DOHH2 (cell line): Measurements from ENCODE around the gene VEGFB.

Experiments
- H3F3A ChIP-seq: fragments of 200-600 bp; sonication (generic), shearing (Covaris generic); 2 replicates; pipeline ENCODE4 v1.6.0; 2016; ENCODE audit warnings: antibody characterized with exemption, mild to moderate bottlenecking; ENCODE audit not compliant: control insufficient read depth, insufficient read depth
- H3K27ac ChIP-seq: fragments of 200-600 bp; sonication (generic); 2 replicates; pipeline ENCODE4 v1.5.1; 2014; ENCODE audit warnings: low read depth, mild to moderate bottlenecking, low read length, moderate library complexity
- H3K27me3 ChIP-seq: fragments of 200-600 bp; sonication (generic); 2 replicates; pipeline ENCODE4 v1.6.1; 2014; ENCODE audit warnings: mild to moderate bottlenecking, low read length, mixed read lengths; ENCODE audit not compliant: control insufficient read depth
- H3K36me3 ChIP-seq: fragments of 200-600 bp; sonication (generic); 2 replicates; pipeline ENCODE4 v1.6.1; 2014; ENCODE audit warnings: mild to moderate bottlenecking, low read length, moderate library complexity, mixed read lengths; ENCODE audit not compliant: control insufficient read depth
- H3K4me1 ChIP-seq: fragments of 200-600 bp; sonication (generic); 2 replicates; pipeline ENCODE4 v1.6.1; 2014; ENCODE audit warnings: mild to moderate bottlenecking, low read length, mixed read lengths; ENCODE audit not compliant: control insufficient read depth
- H3K4me2 ChIP-seq: fragments of 200-600 bp; sonication (generic); 2 replicates; pipeline ENCODE4 v1.6.0; 2014; ENCODE audit warnings: mild to moderate bottlenecking, low read length, moderate library complexity
- H3K4me3 ChIP-seq: fragments of 200-600 bp; sonication (generic); 2 replicates; pipeline ENCODE4 v1.5.1; 2014; ENCODE audit warnings: mild to moderate bottlenecking, low read length, mixed read lengths
- H3K79me2 ChIP-seq: fragments of 200-600 bp; sonication (generic); 2 replicates; pipeline ENCODE4 v1.6.1; 2014; ENCODE audit warnings: mild to moderate bottlenecking, low read length, mixed read lengths; ENCODE audit not compliant: control insufficient read depth
- H3K9me2 ChIP-seq: fragments of 200-600 bp; sonication (generic); replicated peaks from 2 replicates; pipeline ENCODE4 v1.6.1; 2014; ENCODE audit warnings: mild to moderate bottlenecking, low read length, mixed read lengths; ENCODE audit not compliant: control insufficient read depth
- H3K9me3 ChIP-seq: fragments of 200-600 bp; sonication (generic); 2 replicates; pipeline ENCODE4 v1.6.1; 2014; ENCODE audit warnings: antibody characterized with exemption, low read length, mixed read lengths; ENCODE audit not compliant: control insufficient read depth, insufficient read depth
- H4K20me1 ChIP-seq: fragments of 200-600 bp; sonication (generic); 2 replicates; pipeline ENCODE4 v1.6.0; 2014; ENCODE audit warnings: low read depth, mild to moderate bottlenecking, antibody characterized with exemption, low read length, moderate library complexity; ENCODE audit not compliant: control insufficient read depth, insufficient read depth
- EZH2phosphoT487 ChIP-seq: fragments of 200-600 bp; sonication (generic); IDR thresholded peaks from 2 replicates; pipeline ENCODE4 v1.6.1; 2017; ENCODE audit warnings: borderline replicate concordance, mild to moderate bottlenecking, antibody characterized with exemption, low read length, moderate library complexity, mixed read lengths
- TF ChIP-seq, protein P1 (sequence below): fragments of 200-600 bp; sonication (generic); IDR thresholded peaks from one replicate; pipeline ENCODE4 v1.5.1; 2014; ENCODE audit warnings: antibody characterized with exemption, mild to moderate bottlenecking, low read depth, low read length; ENCODE audit not compliant: poor library complexity, severe bottlenecking

The VEGFB gene

DNA sequence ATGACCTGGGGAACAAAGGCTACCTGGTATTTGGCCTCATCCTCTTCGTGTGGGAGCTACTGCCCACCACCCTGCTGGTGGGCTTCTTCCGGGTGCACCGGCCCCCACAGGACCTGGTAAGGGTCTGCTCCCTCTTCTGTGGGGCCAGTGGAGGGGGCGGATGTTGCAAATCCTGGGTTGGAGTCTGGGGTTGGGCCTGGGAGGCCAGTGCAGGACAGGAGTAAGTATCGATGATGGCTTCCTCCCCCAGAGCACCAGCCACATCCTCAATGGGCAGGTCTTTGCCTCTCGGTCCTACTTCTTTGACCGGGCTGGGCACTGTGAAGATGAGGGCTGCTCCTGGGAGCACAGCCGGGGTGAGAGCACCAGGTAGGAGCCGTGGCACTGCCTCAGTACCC lies 54.0 kb downstream of the VEGFB start:
- Histone ChIP-seq H3K4me1 (peaks cover 17% of the 10 kb centered on the region), H3K27me3 (peaks cover 24% of the 10 kb centered on the region), H3K79me2 (peaks cover 8% of the 10 kb centered on the region), H3F3A (peaks cover 2% of the 10 kb centered on the region; the same call in 1 of the 2 replicates), H3K27ac (no peak overlapping the region), H4K20me1 (no peaks in the 10 kb centered on the region), H3K36me3 (no peaks in the 10 kb centered on the region), H3K4me3 (no peak overlapping the region), H3K9me2 (no peaks in the 10 kb centered on the region), H3K4me2 (no peak overlapping the region), H3K9me3 (no peaks in the 10 kb centered on the region)
- TF ChIP-seq, protein P1, sequence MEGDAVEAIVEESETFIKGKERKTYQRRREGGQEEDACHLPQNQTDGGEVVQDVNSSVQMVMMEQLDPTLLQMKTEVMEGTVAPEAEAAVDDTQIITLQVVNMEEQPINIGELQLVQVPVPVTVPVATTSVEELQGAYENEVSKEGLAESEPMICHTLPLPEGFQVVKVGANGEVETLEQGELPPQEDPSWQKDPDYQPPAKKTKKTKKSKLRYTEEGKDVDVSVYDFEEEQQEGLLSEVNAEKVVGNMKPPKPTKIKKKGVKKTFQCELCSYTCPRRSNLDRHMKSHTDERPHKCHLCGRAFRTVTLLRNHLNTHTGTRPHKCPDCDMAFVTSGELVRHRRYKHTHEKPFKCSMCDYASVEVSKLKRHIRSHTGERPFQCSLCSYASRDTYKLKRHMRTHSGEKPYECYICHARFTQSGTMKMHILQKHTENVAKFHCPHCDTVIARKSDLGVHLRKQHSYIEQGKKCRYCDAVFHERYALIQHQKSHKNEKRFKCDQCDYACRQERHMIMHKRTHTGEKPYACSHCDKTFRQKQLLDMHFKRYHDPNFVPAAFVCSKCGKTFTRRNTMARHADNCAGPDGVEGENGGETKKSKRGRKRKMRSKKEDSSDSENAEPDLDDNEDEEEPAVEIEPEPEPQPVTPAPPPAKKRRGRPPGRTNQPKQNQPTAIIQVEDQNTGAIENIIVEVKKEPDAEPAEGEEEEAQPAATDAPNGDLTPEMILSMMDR = no peak
- TF ChIP-seq EZH2phosphoT487 = no peak
